IPS-NIHi7 (cell line): ENCODE measurements around the gene ABHD13.
"Not testable (repeated sequence)": the region's sequence is repeated elsewhere in the genome, so short reads cannot be mapped to it uniquely, and the experiment has no call there.

ENCODE experiments used
- DNase-seq: peaks from one replicate; pipeline ENCODE4 v3.0.0; 2012; ENCODE audit warnings: mixed read lengths; ENCODE audit errors: extremely low spot score

Gene ABHD13

GRCh38 chr13:108223687-108224503 is 5.7 kb downstream of the ABHD13 start:
- no peak for DNase-seq

GRCh38 chr13:108225440-108225839 is 7.2 kb downstream of the ABHD13 start:
- DNase-seq, result no peak

- no peak for DNase-seq
Observed at GRCh38 chr13:108226184-108226583, 8.0 kb downstream of the ABHD13 start.

- no peak for DNase-seq
Observed at GRCh38 chr13:108227651-108228272, 9.6 kb downstream of the ABHD13 start.

GRCh38 chr13:108230377-108230776 is 12.2 kb downstream of the ABHD13 start:
- no peak for DNase-seq

- DNase-seq, result no peak
Observed at GRCh38 chr13:108249150-108249549, 31.0 kb downstream of the ABHD13 start.

GRCh38 chr13:108257248-108257647 is 39.1 kb downstream of the ABHD13 start:
- no peak for DNase-seq

GRCh38 chr13:108263621-108264355 is 45.6 kb downstream of the ABHD13 start:
- DNase-seq, result no peak

GRCh38 chr13:108266321-108266990 is 48.3 kb downstream of the ABHD13 start:
- no peak for DNase-seq

- no peak for DNase-seq
Observed at GRCh38 chr13:108267347-108267746, 49.2 kb downstream of the ABHD13 start.

GRCh38 chr13:108267855-108268254 is 49.7 kb downstream of the ABHD13 start:
- not testable (repeated sequence) for DNase-seq

GRCh38 chr13:108268466-108269112 is 50.4 kb downstream of the ABHD13 start:
- DNase-seq, result no peak

- DNase-seq, result peak; percentile 58
Observed at GRCh38 chr13:108269601-108270328, 51.6 kb downstream of the ABHD13 start, which contains the start of gene TNFSF13B. Gene TNFSF13B (plus strand): TSS chr13:108269718. CDS start chr13:108269896, 178 bp downstream.

GRCh38 chr13:108270442-108270841 is 52.2 kb downstream of the ABHD13 start:
- DNase-seq, result no peak

GRCh38 chr13:108272333-108272732 is 54.1 kb downstream of the ABHD13 start:
- DNase-seq, result no peak

- DNase-seq, result no peak
Observed at GRCh38 chr13:108273429-108274118, 55.4 kb downstream of the ABHD13 start.

GRCh38 chr13:108274718-108275117 is 56.5 kb downstream of the ABHD13 start:
- DNase-seq, result no peak

- no peak for DNase-seq
Observed at GRCh38 chr13:108276060-108276459, 57.9 kb downstream of the ABHD13 start.

GRCh38 chr13:108278466-108278865 is 60.3 kb downstream of the ABHD13 start:
- no peak for DNase-seq

- no peak for DNase-seq
Observed at GRCh38 chr13:108281901-108282300, 63.7 kb downstream of the ABHD13 start.
